Muscle of arm (tissue), 14 donors: Measurements from ENCODE around the gene NXN. TPM values are rescaled to one million over a fixed set of nuclear protein-coding genes. Genes with fewer than 3 reads are reported as not detected.

Experiments used
- DNase-seq: peaks from one replicate; pipeline ENCODE4 v3.0.0-alpha.2; 2013
- long read RNA-seq, 11 donors: transcript quantifications; one replicate each; lab custom pipeline, GENCODE V29; 2026
- polyA plus RNA-seq, 12 donors: library from polyadenylated mRNA; unstranded; fragments of 120-200 nt; gene quantifications; one replicate each; pipeline ENCODE4 v1.2.1, GENCODE V29; 2013; ENCODE audit not compliant: insufficient read length in 12 of 12

The NXN gene
- 10 to 100 TPM in 11 of 12 donors, not detected in 1; 46.4 to 92.7 (median 52.4) TPM for polyA plus RNA-seq
- long read RNA-seq, donor 1, transcript NXN-201 (8 exons, 3,036 nt) = major isoform, 15 of 26 reads
- long read RNA-seq, donor 1, partial matches to known transcripts = 6 of 26 reads
- long read RNA-seq, donor 1, other reads (novel, unspliced or antisense) = 0 of 26 reads
- long read RNA-seq, donor 2, transcript NXN-201 (8 exons, 3,036 nt) = major isoform, 13 of 94 reads
- long read RNA-seq, donor 2, partial matches to known transcripts = 72 of 94 reads
- long read RNA-seq, donor 2, other reads (novel, unspliced or antisense) = 5 of 94 reads
- long read RNA-seq, donor 3, transcript NXN-201 (8 exons, 3,036 nt) = major isoform, 8 of 11 reads
- long read RNA-seq, donor 3, partial matches to known transcripts = 0 of 11 reads
- long read RNA-seq, donor 3, other reads (novel, unspliced or antisense) = 0 of 11 reads
- long read RNA-seq, donor 4, partial matches to known transcripts = 0 of 4 reads
- long read RNA-seq, donor 4, other reads (novel, unspliced or antisense) = 0 of 4 reads
- long read RNA-seq, donor 5, transcript NXN-201 (8 exons, 3,036 nt) = major isoform, 16 of 16 reads
- long read RNA-seq, donor 5, partial matches to known transcripts = 0 of 16 reads
- long read RNA-seq, donor 5, other reads (novel, unspliced or antisense) = 0 of 16 reads
- long read RNA-seq, donor 6, transcript NXN-201 (8 exons, 3,036 nt) = major isoform, 11 of 14 reads
- long read RNA-seq, donor 6, partial matches to known transcripts = 0 of 14 reads
- long read RNA-seq, donor 6, other reads (novel, unspliced or antisense) = 0 of 14 reads
- long read RNA-seq, donor 7, transcript NXN-201 (8 exons, 3,036 nt) = major isoform, 6 of 6 reads
- long read RNA-seq, donor 7, partial matches to known transcripts = 0 of 6 reads
- long read RNA-seq, donor 7, other reads (novel, unspliced or antisense) = 0 of 6 reads
- long read RNA-seq, donor 8, transcript NXN-201 (8 exons, 3,036 nt) = major isoform, 21 of 22 reads
- long read RNA-seq, donor 8, partial matches to known transcripts = 0 of 22 reads
- long read RNA-seq, donor 8, other reads (novel, unspliced or antisense) = 0 of 22 reads
- long read RNA-seq, donor 9, transcript NXN-201 (8 exons, 3,036 nt) = major isoform, 6 of 8 reads
- long read RNA-seq, donor 9, partial matches to known transcripts = 0 of 8 reads
- long read RNA-seq, donor 9, other reads (novel, unspliced or antisense) = 0 of 8 reads
- long read RNA-seq, donor 10, transcript NXN-201 (8 exons, 3,036 nt) = major isoform, 22 of 55 reads
- long read RNA-seq, donor 10, partial matches to known transcripts = 30 of 55 reads
- long read RNA-seq, donor 10, other reads (novel, unspliced or antisense) = 0 of 55 reads
- long read RNA-seq, donor 11, transcript NXN-201 (8 exons, 3,036 nt) = major isoform, 13 of 14 reads
- long read RNA-seq, donor 11, partial matches to known transcripts = 0 of 14 reads
- long read RNA-seq, donor 11, other reads (novel, unspliced or antisense) = 0 of 14 reads

GRCh38 chr17:979539-980405 is at the start of gene NXN:
Gene NXN, minus strand, starts transcription at chr17:979776.
- DNase-seq = peak; percentile 77

- DNase-seq = no peak
Observed at GRCh38 chr17:1027044-1027443, 47.5 kb upstream of the NXN start.

DNA sequence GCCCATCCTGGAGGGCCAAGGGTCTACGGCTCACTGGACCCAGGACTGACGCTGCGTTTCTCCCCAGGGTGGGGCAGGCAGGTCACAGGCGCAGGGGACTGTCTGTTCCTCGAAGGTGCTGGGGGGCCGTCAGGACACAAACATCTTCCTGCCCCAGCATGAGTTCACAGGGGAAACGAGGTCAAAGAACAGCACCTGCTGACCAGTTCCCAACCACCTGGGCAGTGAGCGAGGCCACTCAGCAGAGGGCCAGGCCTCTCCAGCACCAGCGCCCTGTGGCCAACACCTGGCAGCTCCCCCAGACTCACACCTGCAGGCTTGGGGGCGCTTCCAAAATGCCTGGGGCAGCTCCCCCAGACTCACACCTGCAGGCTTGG is 47.0 kb upstream of the NXN start:
- no peak for DNase-seq

DNA sequence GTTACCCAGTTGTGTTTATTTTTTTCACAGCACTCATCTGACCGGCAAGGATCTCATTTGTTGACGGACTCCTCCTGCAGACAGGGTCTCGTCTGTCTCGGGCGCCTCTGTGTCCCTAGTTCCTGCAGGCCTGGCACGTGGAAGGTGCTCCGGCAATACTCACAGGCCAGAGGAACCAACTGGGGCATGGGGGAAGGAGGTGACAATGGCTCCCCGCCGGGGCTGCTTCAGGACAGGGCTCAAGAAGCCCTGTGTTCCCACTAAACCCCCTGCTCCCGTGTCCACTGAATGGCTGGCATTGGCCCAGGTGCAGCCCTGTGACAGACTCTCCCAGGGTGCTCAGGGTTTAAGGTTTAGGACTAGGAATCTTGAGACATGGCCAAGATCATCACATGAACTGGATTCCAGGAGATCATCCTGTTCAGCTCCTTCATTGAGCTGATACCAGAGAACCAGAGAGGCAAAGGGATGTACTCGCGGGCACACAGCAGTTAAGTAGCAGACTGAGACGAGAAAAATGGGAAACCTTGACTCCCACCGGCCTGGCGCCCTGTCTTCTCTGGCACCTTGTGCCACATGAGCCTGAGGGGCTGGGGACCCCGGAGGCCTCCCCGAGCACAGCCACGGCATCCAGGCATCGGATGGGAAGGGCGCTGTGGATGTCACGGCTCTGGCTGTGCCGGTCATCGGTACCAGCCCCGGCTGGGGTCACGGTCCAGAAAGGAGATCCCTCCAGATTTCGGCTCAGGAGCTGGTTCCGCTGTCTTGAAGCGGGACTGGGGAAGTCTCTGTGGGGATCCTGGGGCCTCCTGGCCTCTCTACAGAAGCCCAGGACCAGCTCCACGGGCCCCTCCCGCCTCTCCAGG is 46.4 kb upstream of the NXN start:
- no peak for DNase-seq

DNA sequence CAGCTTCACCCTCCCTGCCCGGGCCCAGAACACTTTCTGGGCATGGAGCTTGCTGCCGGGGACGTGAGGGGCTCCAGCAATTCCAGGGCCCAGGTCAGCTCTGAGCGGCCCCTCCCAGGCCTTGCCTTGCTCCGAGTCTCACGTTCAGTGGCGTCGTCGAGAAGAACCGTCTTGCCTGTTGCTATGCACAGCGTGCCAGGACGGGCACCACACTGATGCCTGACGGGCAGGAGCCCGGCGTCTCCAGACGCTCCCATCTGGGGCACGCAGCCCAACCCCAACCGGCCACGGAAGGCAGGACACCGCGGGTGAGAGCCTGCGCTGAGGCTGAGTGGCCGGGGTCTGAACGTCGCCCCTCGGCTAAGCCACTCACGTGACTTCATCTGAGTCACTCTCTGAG is 44.5 kb upstream of the NXN start:
- no peak for DNase-seq

DNA sequence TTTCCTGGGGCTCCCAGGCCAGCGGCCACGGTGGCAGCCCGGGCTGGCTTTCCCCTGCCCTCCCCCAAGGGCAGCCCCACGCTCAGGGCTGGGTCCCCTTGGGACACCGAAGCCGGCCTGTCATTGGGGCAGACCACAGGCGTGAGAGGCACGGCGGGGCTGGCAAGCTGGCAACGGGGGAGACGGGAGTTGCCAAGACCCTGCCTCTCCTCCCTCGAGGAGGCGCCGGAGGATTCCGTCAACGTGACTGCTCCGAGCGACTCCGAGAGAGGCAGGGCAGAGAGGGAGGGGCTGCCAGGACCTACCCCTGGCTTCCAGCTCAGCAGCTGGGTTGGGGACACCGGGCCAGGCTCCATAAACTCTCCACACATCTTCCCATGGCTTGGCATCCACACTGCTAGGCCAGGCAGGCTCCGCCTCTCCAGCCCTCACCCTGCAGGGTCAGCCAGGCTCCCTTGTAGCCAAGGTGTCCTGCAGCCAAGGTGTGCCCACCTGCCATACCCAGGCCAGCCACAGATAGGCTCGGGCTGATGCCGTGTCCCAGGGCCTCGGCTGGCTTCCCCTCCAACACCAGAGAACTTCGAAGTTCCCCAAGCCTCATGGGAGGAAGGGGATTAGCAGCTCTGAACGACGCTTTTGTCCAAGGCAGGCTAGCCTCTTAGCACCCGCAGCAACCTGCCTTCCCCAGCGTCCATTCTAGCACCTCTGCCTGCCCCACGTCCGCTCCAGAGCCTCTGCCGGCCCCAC is 42.9 kb upstream of the NXN start:
- no peak for DNase-seq

- DNase-seq = no peak
Observed at GRCh38 chr17:1021147-1021546, 41.6 kb upstream of the NXN start.

DNA sequence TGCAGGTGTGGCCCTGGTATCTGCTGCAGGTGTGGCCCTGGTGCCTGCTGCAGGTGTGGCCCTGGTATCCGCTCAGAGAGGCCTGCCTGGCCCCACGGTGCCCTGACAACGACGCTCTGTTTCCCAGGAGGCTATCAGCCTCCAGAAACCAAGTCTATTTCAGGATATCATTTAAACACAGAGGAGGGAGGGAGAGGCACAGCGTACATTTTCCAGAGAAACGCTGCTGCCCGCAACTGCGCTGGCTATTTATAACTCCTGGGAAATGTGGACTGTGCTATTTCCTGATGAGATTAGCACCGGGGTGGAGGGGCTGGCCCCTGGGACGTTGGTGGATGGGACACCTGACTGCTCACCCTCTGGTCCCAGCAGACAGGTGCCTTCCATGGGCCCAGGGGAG is 39.9 kb upstream of the NXN start:
- no peak for DNase-seq

- no peak for DNase-seq
Observed at GRCh38 chr17:1018547-1018946, 39.0 kb upstream of the NXN start.

GRCh38 chr17:1013729-1014090 is 34.1 kb upstream of the NXN start:
- DNase-seq = no peak

- DNase-seq = no peak
Observed at GRCh38 chr17:1012823-1013728, 33.5 kb upstream of the NXN start.

DNA sequence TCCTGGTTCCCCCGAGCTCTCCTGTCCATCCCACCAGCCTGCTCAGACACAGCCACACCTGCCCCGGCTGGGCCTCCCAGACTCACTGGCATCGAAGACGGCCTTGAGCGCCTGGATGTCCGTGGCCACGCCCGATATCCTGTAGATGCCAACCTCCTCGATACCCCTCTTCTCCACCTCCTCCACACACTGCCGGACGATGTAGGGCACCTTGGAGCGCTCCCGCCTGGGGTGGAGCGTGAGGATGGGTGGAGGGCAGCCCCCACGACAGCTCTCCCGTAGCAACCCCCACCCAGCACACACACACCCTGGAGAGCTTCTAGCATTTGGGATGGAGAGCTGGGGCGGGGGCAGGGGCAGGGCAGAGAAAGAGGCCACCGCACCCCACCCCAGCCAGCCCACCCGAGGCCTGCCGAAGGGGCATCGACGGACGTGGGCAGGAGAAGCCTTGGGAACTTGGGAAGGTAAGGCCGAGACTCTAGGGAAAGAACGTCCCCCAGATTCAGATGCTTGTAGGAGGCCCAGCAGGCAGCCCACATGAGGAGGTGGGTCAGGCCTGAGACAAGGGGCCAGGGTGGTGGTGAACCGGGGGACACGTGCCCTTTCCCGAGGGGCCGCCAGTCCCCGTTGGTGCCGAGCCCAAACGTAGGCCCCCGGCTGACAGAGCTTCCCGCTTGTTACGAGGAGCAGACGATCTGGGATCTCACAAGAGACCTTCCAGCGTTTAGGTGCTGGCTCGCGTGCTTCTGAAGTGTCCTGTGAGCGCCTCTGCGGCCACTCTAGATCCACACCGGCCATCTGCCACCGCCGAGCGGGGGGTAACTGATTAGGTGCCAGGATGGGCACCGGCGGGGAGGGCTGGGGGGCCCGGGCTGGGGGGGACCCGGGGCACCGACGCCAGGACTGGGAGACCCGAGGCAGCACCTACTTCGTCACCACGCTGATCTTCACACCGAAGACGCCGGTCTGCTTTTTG is 32.5 kb upstream of the NXN start:
- no peak for DNase-seq

- DNase-seq = no peak
Observed at GRCh38 chr17:1011138-1011537, 31.6 kb upstream of the NXN start.

- DNase-seq = no peak
Observed at GRCh38 chr17:1010586-1010985, 31.0 kb upstream of the NXN start.

DNA sequence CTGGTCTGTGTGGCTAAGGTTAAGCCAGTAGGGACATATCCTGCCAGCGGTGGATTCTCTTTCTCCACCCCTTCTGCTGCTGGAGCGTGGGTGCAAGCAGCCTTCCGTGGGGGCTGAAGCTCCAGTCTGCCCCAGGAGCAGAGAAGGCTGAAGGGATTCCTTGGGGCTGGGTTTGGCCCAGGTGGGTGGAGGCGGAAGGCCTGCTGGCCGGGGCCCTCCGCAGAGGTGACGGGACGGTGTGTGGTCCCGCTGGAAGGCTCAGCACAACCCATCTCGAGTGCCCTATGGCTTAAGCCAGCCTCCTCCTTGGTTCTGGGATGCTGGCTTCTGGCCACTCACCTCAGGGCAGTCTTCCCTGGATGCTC is 30.5 kb upstream of the NXN start:
- DNase-seq = no peak

DNA sequence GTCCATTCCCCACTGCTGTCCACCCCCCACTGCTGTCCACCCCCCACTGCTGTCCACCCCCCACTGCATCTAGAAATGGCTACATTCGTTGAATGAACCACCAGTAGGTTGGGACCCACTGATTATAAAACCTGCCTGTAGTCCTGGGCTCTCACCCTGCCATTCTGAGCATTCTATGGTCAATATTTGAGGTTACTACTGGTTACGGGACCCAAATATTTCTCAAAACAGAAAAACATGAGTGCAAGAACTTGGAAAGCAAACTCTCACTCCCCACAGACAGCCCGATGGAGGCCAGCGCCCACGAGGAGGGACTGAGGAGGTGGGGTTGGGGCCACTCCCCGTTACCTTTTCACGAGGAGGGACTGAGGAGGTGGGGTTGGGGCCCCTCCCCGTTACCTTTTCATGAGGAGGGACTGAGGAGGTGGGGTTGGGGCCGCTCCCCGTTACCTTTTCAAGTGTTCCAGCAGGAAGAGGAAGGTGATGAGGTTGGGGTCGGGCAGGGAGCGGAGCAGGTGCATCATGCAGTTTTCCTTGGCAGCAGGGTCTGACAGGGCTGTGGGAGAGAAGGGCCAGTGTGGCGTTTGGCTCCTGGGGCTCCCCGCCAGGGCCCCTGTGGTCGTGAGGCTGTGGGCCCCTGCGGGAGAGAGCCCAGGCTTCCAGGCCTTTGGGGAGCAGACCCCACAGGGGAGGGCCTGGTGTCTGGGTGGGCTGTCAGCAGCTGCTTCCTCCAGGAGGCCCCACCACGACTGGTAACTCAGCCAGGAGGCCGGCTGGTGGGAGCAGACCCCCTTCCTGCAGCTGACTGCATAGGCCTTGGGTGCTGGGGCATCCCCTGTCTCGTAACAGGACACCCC is 29.9 kb upstream of the NXN start:
- no peak for DNase-seq
